T-helper 2 cell (primary cell): ENCODE results near the gene SDK1.

ENCODE experiments used
- DNase-seq, 5 experiments: peaks; one replicate each; pipeline versions ENCODE4 v3.0.0 to v3.0.0-alpha.2; 2012 to 2022

The SDK1 gene

DNA sequence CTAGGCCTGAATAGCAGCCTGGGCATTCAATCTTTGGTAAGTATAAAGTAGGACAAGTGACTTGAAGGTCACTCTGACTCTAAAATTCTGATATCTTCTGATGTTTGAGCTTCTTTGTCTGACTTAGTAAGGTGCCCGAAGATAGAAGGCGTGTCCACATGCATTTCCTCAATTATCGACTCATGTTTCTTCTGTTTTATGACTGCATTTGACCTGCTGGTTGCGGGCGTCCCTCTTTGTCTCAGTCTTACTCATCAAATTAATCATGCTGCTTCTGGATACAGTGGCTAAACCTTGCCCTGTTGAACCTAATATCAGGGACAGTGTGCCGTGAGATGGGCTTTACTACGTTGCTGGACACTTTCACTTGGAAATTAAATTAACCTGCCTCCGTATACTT lies 534.1 kb downstream of the SDK1 start:
- DNase-seq, result no peak

DNA sequence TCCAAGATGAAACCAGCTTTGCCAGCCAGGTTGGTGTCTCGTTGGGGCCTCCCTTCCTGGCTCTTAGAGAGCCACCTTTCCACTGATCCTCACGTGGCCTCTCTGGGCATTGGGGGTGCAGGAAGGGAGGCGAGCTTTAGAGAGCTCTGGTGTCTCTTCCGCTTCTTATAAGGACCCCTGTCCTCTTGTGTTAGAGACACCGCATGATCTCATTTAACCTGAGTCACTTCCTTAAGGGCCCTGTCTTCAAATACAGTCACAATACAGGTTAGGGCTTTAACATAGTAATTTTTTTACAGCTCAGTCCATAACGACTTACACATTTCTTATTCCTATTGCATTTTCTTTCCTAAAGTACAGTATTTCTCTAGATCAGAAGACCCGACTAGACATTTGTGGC lies 535.8 kb downstream of the SDK1 start:
- DNase-seq, result no peak

DNA sequence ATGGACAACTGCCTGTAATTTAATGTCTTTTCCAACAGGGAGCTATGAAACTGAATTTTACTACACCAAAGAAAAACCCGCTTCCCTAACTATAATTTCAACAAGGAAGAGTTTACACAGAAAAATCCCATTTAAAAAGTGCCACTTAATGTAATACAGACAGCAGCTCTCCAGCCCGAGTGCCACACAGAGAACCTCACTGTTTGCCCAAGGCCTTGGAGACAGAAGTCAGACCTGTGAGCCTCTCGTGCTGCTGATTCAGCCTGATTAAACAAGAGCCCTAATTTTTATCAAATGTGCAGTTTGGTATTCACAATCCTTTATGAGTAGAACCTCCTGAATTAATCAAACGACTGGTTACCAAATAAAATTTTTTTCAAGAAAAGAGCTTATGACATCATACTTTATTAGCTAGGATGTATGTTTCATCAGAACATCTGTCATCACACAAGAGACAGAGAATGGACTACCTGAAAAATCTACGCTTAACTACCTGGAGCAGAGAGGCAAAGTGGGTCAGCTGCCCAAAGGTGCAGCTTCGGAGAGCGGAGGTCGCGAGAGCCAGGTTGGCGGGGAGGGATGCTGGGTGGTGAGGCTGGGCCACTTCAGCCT lies 543.6 kb downstream of the SDK1 start:
- DNase-seq, result no peak

DNA sequence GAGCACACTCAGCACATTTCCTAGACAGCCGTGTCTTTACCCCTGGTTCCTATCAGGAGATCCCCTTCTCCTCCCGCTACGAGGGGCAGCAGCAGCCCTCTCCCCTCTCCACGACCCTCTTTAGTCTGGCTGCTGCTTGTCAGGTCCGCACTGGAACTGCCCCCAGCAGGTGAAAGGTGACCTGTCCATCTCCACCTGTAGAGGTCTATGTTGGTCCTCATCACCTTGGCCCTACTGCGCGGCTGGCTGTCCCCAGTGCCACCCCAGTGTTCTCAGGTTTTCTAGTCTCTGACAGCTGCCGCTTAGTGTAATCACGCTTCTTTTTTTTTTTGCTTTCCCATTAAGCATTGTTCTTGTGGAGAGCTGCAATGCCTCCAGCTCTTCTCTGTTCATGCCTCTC lies 545.7 kb downstream of the SDK1 start:
- DNase-seq, result no peak

DNA sequence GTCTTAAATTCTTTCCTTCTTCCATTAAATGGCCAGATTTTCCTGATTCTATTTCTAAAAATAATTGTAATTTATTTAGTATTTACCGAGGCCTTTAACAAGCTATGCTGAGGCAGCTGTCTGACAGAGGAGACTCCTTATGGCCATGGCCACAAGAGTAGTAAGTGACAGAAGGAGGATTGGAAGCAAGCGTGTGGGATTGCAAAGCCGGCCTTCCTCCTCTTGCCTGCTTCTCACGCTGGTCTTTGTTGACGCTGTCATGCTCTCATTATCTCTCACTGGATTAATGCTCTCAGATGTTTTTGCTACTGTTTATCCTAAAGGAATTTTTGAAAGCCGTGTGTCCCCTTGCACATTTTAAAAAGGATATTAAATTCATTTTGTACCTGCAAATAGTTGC lies 546.3 kb downstream of the SDK1 start:
- DNase-seq, result no peak

DNA sequence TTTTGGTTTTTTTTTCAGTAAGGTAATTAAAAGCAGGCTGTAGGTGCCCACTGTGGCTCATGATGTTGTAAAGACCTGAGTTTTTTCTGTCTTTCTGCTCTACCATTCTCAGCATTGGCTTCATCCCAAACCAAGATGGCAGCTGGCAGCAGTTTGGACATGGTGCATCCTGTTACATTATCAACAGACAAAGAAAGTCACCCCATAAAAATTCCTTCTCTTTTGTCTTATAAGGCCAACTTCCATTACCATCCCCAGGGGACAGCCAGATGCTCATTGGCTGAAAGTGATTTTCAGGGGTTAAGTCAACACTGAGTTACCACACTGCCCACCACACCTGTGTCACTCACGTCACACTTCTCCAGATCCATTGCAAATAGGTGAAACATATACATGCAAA lies 558.4 kb downstream of the SDK1 start:
- no peak for DNase-seq

DNA sequence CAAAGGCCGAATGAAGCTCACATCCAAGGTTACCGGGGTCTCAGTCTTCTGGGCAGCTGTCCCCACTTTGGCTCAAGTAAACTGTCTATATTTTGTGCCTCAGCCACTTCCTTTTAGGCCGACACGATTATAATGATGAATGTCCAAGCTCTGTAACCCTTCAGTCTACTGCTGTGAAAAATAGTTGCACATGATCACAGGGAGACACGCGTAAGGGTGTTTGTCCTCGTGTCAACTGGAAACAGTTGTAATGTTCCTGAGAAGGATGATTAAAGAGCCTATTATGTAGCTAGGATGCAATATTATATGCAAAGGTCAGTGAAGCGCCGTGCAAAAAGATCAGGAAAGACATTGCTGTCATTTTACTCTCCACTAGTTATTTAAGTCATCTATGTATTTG lies 559.9 kb downstream of the SDK1 start:
- DNase-seq, result no peak

DNA sequence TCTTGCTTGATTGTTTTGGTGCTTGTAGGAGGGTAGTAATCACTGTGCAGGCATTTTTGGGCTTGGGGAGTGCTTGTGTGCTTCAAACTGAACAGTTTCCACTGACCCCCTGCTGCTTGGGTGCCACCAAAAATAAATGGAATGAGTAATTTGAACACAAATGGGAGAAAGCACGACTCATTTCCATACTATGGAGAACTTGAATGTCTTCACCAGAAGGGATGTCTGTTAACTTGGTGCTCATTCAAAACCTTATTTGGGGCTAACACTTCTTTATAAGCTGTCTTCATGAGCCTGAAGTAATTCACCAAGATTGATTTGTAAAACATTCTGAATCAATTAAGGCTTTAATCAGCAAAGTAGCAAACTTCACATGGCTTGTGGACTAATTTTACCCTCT lies 560.3 kb downstream of the SDK1 start:
- DNase-seq, result peak in 1 of 5 experiments; percentile 11

DNA sequence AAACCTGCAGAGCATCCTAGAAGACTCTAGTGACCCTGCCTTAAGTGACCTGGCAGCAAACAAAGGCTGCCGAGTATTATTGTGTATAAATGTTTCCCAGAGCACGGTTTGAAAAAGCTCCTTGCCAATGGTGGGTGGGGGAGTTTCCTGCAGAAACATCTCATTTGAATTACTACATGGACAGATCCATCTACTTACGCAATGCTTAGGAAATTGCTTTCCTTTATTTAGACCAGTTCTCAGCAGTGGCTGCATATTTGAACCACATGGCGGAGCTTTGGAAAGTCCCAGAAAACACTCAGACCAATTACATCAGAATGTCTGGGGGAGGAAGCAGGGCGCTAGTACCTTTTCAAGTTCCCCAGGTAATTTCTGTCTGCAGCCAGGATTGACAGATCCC lies 560.9 kb downstream of the SDK1 start:
- DNase-seq, result no peak

DNA sequence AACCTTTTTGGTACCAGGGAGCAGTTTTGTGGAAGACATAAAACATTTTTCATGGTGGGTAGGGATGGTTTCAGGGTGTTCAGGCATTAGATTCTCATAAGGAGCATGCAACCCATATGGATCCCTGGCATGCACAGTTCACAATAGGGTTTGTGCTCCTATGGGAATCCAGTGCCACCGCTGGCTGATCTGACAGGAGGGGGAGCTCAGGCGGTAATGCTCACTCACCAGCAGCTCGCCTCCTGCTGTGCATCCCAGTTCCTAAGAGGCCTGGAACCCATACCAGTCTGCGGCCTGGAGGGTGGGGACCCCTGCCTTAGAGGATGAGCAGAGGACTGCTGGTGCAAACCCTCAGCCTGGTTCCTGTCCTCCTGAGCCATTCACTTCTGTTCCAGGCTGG lies 561.7 kb downstream of the SDK1 start:
- DNase-seq, result no peak

DNA sequence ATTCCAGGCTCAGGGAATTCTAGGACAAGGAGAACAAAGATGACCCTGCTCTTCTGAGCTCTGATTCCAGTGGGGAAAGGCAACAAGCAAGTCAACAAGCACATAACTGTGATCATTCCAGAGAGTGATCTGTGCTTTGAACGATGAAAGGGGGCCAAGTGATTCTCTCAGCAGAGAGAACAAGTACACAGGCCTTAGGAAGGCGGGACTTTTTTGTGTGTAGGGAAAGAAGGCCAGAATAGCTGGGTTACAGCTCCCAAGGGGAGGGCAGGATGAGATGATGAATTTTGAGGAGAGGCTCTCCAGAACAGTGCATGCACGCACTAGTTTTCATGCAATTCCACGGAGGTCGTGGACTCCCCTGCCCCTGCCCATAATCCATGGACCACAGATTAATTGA lies 565.2 kb downstream of the SDK1 start:
- DNase-seq, result no peak

DNA sequence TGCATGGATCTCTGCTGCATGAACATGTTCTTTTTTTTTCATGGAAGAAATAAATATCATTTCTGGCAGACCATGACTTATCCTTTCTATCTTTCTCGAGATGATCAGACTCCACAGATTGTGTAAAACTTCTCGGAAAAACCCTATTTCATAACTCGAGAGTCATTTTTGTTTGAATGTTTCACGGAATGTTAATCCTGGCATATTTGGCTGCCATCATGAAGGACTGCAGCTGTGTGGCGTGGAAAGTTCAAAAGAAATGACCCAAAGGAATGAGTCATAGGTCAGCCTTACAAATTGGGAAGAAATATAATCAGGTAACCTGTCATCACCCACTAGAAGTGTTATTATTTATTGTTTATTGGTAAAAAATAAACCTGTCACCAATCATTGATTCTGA lies 566.8 kb downstream of the SDK1 start:
- DNase-seq, result no peak

DNA sequence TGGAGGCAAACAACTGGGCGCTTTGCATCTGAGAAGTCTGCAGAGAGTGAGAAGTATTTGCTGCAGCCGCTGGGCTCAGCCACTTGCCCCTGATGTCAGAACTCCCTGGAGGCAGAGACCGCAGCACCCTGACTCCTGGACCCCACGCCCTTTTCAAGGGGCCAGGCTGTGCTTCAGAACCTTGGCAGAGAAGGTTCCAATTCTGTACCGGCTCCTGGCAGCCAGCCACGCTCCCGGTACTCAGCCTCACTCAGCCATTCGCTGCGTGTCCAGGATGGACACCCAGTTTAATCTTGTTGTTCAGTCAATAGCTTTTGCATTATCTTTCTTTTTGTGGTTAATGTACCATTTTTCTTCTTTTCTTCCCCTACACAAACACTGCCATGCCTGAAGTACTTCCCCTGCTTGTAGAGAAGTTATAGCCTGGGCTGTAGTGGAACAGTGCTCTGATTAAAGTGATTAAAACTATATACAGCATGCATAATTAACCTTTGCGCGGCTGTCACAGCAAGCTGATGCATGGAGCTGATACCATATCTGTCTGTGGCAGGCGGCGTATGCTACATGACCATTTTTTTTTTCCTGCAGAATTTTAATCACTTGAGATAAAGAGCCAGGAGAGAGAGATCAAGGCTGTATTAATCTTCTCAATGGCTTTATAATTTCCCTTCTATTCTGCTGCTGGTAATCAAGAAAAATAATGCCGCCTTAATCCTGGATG lies 578.5 kb downstream of the SDK1 start:
- DNase-seq, result no peak

DNA sequence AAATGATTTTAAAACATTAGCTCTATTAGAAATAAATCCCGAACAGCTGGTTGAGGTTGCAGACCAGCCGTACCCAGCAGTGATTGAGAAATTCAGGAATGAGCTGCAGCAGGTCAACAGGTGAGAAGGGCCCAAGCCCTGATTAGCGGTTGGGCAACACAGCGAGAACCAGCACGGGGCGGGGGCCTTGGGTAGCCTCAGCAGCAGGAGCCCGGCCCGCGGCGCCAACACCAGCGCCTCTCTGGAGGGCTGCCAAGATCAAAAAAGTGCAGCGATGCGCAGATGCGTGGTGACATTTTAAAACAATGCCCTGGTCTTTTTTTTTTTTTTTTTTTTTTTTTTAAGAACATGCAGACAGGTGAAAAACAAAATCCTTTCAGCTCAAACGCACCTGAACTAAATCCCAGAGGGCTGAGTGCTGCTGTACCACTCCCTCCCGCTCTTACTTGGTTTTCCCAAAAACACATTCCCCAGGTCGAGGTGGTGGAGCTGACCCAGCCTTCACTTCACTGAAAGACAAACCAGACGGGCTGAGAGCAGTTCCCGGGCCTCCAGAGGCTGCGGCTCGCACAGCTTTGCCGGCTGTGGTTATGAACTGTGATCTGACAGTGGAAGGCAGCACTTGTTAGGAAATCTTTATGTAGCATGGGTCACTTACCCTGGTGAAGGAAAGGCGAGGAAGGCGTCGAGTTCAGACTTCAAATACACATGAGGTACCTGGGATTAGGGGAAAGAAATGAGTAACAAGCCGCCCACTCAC lies 579.4 kb downstream of the SDK1 start:
- no peak for DNase-seq

DNA sequence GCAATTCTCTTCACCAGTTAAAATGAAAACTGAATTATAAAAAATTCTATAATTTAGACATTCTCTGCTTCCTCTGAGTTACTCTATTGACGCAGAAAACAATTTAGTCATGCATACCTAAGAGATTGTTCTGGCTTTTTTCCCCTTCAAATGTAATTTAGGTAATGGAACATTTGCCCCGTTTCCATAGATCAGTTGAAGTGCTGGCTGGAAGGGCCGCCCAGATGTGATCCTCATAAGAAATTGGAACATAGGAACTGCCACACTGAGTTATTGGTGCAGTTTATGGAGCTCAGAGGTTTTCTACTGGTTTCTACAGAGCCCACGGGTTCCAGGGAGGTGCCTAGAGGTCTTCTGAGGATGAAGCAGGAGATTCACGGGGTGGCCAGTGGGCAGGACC lies 581.7 kb downstream of the SDK1 start:
- no peak for DNase-seq

DNA sequence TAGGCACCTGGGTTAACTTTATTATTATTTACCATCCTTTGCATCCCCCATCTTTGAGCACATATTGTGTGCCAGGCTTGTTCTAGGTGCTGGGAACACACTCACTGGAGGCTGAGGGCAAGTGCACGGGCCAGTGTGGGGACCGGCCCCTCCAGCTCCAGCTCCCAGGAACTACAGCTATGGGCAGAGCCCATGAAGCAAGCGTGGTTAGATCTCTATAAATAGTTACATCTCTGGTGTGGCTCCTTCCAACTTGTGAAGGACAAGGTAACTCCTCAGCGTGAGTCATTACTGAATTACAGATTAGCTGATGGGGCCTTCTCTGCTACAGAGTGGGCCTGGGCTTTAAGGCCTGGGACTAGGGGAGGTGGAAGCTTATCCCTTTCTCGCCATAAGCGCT lies 583.5 kb downstream of the SDK1 start:
- no peak for DNase-seq

DNA sequence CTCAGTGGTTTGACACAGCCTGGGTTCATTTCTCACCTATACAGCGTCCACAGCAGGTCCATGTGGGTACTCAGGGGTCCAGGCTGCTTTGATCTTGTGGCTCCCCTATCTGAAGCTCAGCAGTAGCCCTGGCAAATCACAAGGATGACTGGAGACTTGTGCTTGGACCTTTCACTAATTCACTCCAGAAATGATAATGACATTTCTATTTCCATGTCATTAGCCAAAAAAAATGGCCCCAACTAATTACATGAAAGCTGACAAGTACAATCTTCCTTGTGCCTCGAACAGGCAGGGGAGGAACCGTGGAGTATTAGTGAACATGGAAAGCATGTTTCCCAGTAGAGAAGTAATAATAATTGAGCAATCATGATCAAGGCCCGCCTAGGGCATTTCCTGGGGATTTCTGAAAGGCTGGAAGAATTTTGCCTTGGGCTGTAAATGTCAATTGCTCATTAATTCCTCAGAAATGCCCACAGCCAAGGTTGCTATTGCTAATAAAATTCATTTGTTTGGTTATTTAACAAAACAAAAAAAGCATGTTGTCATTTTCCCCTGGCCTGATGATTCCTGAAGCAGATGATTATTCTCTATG lies 586.1 kb downstream of the SDK1 start:
- no peak for DNase-seq

DNA sequence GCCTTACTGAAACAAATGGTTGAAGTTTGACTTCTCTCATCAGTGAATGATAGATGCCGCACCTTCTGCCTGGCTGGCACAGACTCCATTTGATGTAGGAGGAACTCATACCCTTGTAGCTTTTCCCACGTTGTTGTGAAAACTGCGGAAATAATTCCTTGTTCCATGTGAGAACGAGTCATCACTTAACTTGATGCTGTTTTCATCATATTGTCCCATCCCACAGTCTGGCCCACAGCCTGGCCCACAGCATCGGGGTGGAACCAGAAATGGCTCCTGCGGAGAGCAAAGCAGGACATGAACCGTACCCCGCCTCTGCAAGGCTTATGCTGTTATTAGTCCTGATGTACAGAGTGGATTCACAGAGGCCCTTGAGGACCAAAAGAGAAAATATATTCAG lies 587.0 kb downstream of the SDK1 start:
- DNase-seq, result no peak

DNA sequence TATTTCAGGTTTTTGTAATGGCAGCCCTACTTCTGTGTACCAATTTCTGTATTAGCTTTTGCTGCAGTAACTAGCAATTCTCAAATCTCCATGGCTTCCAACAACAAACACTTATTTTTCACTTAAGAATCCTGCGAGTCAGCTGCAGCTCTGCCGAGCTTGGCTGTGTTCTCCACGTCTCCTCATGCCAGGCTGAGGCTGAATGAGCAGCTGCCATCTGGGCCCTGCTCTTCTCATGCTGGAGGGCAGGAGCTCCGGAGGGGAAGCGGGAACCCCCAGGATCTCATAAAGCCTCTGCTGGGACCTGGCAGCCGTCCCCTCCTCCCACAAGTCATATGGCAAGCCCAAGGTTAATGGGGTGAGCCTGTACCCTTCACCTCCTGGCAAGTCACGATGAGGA lies 591.1 kb downstream of the SDK1 start:
- no peak for DNase-seq

DNA sequence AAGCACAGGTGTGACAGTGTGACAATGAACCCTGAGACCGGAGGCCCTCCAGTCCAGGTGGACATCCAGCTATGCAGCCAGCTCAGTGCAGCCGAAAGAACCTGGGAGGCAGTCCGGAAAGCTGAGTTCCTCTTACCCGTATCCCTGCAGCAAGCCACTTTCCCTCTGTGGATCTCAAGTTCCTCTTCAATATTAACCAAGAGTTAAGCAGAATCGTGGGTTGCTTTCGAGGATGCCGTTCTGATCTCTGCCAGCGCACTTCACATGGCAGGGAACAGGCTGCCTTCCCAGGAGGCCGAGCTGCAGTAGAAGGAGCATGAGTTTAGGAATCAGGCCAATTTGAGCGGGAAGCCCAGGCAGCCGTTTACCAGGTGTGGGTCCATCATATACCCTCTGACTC lies 591.6 kb downstream of the SDK1 start:
- DNase-seq, result no peak

DNA sequence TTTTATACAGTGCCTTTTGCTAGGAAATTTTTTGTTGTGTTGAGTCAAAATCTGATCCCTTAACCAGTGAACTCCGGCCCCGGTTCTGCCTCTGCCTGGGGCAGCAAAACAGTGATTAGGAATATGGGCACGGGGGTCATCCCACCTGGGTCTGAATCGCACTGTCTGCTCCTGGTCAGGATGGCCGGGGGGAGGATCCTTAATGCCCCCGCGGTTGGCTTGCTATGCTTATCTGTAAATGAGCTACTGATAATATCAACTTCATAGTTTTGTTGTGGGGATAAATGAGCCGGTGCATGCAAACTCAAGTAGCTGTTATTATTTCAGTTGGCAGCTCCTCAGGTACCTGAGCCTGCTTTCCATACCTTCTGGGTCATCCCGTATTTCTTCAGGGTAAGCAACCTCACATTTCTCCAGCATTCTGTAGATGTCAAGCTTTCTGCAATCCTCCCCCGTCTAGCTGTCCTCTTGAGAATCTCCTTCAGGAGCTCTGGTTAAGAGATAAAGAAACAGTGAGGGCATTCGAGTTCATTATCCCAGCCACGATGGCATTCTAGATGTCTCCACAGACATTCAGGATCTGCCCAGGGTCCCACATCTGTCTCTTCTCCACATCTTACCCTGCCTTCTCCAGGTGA lies 592.2 kb downstream of the SDK1 start:
- no peak for DNase-seq

DNA sequence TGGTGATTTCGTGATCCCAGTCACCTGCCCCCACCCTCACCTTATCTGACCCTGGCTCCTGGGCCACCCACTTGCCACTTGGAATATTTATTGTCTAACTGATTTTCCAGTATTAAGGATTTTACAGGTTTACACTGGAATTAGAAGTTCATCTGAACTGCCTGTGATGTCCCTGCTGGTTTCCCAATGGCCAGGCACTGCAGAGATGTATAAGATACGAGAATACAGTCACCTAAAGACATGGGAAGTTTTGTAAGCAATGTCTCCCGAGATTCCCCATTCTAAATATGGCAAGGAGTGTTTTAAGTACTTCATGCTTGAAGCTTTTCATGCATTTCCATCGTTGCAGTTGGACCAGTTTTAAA lies 592.7 kb downstream of the SDK1 start:
- no peak for DNase-seq

DNA sequence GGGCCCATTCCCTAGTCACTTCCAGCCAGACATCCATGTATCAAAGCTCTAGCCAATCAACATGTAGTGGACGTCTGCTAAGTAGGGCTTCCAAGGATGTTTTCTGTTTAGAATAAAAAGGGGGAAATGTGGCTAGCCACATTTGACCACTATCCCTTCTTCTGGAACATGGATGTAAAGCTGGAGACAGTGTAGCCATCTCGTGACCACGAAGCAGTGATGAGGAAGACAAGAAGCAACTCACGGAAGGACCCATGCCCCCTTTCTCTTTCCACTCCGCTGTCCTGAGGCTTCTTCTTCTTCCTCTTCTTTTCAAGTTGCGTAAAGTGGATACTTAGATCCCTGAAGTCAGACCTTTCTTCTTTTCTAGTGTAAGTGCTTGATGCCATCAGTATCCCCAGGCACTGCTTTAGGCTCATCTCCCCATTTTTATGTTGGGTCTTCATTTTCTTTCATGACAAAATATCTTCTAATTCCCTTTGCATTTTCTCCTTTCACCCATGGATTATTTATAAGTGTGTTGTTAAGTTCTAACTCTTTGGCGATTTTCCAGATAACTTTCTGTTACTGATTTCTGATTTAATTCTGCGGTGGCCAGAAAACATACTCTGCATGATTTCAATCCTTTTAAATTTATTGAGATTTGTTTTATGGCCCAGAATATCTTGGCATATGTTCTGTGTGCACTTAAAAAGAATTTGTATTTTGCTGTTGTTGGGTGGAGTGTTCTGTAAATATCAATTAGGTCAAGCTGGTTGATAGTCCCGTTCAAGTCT lies 594.5 kb downstream of the SDK1 start:
- DNase-seq, result no peak
